GM19372 (cell line): ENCODE data around the gene GMNC.
"Not testable (repeated sequence)": the region's sequence is repeated elsewhere in the genome, so short reads cannot be mapped to it uniquely, and the experiment has no call there.

Experiments used
- ATAC-seq: cut with Tn5 transposase; IDR thresholded peaks from one replicate; pipeline ENCODE4 v1.9.1; 2021; ENCODE audit warnings: mild to moderate bottlenecking, low read depth, moderate library complexity; ENCODE audit not compliant: unreplicated experiment

The GMNC gene

GRCh38 chr3:190862209-190863118, at the start of gene GMNC:
Gene GMNC (minus strand): TSS chr3:190862694. CDS start chr3:190862615, 79 bp downstream.
- ATAC-seq, result peak; percentile 81

GRCh38 chr3:190911382-190911781, 48.9 kb upstream of the GMNC start:
- ATAC-seq, result no peak

DNA sequence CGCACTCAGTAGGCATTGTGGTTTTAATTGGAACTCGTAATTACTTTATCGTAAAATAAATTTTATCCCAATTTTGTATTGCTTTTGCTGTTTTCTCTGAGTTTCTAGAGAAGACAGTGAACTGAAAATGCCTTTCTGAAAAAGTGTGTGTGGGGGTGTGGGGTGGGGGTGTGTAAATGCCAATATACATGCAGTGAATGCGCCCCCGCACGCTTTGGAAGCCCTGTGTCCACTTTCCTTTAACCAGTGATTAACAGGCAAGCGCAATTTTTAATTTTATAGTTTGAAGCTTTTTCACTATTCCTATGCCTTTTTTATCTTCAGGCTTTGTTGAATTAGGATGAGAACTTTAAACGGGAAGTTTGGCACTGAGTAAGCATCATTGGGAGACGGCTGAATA, 47.4 kb upstream of the GMNC start:
- no peak for ATAC-seq

- no peak for ATAC-seq
These were observed 40.7 kb upstream of the GMNC start for GRCh38 chr3:190903156-190903555.

- ATAC-seq, result no peak
These were observed 39.8 kb upstream of the GMNC start for GRCh38 chr3:190902292-190902691.

DNA sequence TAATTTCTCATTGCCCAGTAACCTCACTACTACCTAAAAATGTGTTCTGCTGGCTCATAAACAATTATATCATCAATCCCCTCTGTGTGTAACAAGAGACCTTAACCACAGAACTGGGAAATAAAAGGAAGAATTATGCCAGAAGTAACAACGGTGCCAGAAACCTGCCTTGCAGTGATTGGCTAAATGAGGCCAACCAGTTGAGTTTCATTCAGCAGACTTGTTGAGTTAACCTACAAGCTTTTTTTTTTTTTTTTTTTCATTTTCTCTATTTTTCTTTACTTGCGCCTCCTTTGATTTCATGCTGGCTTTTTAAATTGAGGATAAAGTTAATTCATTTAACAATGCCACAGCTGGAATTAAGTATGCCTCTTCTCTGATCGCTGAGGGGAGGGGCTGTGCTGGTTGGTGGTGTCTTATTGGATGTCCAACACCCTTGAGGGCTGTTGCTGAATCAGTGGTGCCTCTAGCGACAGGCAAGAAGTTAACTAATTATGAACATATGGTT, 30.0 kb upstream of the GMNC start:
- no peak for ATAC-seq

- peak; percentile 68 for ATAC-seq
These were observed 24.5 kb upstream of the GMNC start for GRCh38 chr3:190886945-190887344.

DNA sequence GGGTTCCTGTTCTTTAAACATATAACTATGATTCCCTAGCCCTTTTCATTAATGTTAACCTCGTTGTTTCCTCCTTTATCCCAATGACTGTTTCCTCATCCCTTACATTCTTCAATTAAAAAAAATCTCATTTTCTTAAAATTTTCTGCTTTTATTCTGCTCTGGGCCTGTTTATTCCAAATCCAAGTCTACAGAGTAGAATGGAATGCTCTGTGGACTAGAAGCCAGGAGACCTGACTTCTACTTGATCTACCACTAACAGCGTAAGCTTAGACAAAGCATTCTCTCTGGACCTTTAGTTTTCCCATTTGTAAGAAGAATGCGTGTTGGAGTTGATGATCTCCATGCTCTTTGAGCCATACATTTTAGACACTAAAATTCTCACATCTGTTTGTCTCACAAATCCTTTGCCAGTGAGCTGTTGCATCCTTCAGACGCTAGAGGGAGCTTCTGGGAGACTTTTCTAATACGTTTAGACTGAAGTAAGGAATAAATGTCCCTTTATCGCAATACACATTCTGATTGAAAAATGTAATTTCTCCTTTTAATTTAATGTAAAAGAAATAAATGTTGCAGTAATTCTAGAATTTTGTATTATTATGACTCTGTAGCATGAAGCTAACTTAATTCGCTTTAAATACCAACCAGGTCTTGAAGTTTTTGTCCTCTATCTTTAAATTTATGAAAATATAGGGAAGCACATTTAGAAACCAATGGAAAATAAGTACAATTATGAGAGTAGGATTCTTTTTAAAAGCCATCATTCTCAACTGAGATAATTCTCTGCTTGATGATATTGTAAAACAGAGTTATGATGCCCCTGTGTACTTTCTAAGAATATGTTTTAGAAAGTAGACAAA, 21.7 kb upstream of the GMNC start:
- ATAC-seq, result peak; percentile 78

DNA sequence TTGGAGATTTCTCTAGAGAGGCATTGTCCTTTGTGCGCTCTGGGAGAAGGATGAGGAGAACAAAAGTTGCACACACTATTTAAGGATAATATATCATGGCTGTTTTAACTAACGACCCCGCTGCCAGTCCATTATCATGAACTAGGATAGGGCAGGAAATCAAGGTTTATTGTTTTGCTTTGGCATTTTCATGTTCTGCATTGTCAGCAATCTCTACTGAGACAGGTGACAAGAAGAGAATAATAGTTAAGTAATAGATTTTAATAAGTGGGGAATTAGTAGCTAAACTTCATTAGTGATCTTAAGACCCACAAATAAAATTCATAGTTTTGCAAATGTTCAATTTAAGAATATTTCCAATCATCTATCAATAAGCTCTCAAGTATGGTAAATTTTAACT, 20.6 kb upstream of the GMNC start:
- ATAC-seq, result no peak

- ATAC-seq, result no peak
These were observed 15.4 kb upstream of the GMNC start for GRCh38 chr3:190877925-190878324.

DNA sequence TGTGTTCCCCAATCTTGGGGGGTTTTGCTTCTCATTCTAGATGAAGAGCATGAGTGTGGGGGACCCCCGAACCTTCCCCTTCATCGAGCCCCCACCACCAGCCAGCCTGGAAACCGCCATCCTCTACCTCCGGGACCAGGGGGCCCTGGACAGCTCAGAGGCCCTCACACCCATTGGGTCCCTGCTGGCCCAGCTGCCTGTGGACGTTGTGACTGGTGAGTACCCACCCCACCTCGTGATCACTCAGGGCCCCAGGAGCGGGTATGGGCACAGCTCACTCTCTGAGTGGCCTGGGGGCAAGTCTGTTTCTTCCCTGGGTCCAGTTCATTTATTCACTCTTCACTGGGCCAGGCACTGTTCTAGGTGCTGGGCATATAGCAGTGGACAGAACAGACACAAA, 13.9 kb upstream of the GMNC start:
- ATAC-seq, result not testable (repeated sequence)

DNA sequence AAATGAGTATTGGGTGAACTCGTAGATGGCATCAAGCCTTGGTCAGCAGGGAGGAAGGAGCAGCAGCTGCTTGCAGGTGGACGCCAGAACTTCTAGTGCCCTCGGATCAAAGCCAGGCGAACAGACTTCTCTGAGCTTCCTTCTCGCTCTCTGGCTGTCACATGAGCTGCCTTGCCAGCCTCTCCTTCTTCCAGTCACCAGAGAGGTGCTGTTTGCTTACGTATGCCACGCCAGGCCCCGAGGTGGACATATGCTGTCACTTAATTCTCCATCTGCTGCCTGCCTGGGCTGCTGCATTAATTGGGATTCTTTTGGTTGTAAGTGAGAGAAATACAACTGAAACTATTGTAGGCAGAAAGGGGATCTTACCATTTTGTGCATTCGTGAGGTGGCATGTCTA, 12.6 kb upstream of the GMNC start:
- ATAC-seq, result not testable (repeated sequence)

DNA sequence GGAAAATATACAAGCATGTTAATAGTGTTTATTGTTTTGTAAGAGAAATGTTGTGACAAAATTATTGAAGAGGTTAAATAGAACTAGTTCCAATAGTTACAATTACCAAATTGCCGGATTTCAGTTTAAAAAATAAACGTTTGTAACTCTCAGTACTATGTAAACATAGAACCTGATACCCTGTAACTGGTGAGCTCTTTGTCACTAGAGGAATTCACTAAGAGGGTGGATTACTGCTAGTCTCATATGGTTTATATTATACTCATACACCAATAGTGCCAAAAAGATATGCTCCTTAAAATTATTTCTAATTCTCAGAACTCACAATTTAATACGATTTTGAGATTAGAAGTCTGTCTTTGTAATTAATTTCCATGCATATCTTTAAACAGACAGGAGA, 7.6 kb upstream of the GMNC start:
- no peak for ATAC-seq

GRCh38 chr3:190867071-190867470, 4.6 kb upstream of the GMNC start:
- ATAC-seq, result no peak

DNA sequence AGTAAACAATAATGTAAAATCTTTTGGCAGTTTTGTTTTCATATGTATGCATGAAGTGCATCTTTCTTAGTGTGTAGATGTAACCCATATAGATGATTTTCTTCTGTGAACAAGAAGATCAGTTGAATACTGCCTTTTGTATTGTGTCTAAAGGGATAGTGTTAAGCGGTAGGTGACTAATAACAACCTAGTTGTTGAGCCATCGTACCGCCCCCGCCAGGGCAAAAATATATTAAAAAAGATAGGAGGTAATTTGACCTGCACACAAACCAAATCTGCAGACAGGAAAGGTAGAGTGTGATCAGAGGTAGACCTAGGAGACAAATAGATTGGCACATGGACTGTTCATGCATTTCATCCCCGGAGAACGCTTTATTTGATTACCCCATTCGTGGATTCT, 3.3 kb upstream of the GMNC start:
- ATAC-seq, result no peak

- ATAC-seq, result no peak
These were observed 2.9 kb upstream of the GMNC start for GRCh38 chr3:190865419-190865818.

DNA sequence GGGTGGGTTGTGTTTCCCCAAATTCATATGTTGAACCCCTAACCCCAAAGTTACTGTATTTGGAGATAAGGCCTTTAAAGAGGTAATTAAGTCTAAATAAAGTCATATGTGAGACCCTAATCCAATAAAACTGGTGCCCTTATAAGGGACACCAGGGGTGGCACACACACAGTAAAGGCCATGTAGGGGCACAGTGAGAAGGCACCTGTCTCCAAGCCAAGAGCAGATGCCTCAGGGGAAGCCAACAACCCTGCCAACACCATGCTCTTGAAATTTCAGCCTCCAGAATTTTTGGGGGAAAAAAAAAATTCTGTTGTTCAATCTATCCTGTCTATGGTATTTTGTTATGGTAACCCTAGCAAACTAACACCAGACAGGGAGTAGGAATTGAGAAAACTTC, 1.5 kb upstream of the GMNC start:
- no peak for ATAC-seq

DNA sequence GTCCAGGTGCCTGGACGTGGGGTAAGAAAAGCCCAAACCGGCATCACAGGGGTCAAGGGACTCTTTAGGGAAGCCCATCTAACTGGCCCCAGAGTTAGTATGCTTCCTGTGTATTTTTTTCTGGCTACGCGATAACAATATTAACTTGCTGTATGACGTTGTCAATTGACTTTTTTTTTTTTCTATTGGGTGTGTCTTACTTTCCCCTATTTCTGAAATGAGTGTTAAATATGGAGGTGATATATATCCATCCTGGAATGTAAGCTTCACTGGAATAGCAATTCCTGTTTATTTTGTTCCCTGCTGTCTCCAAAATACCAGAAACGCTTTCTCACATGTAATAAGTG, 598 bp upstream of the GMNC start:
- ATAC-seq, result no peak

DNA sequence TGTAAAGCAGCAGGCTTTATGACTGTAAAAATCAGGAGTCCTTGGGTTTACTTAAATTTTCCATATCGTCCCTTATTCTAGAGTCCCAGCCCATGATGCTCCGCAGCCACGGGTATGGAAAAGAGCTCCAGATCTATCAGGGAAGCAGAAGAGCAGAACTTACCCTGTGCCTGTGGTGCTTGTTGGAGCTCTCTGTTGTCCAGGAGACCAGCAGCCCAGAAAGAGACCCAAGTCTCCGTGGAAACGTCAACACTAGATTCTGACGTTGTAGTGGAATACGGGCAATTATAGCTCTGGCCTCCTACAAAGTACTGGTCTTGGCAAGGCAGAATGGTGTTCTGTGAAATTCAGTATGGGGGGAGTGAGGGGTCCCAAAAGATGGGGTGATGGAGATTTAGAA, 2.0 kb downstream of the GMNC start:
- no peak for ATAC-seq

DNA sequence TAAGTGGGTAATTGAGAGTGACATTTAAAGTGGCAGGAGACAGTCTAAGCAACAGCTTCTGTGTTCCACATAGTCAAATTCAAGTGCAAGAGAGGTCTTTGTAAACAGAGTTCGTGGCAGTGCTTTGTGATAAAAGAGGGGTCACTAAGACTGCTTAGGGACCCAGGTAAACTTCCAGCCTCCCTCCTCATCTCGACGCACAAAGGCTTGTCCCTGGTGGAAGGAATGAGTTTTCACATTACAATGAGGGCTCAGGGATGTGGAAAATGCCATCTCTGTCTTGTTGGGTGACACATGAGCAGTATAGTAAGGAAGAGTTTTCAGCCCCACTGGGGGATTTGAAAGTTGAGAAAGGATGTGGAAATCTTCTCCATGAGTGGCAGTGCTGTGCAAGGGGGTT, 7.3 kb downstream of the GMNC start:
- ATAC-seq, result no peak

- ATAC-seq, result no peak
These were observed 8.4 kb downstream of the GMNC start for GRCh38 chr3:190854062-190854461.
